HG03565 (cell line): ENCODE data around the gene UBQLN3.

Source experiments
- ATAC-seq: cut with Tn5 transposase; IDR thresholded peaks from one replicate; pipeline ENCODE4 v1.9.1; 2021; ENCODE audit warnings: mild to moderate bottlenecking, moderate library complexity; ENCODE audit not compliant: unreplicated experiment

UBQLN3 gene

GRCh38 chr11:5507177-5507932, 2.4 kb downstream of the UBQLN3 start:
- no peak for ATAC-seq

GRCh38 chr11:5505363-5506048, 4.3 kb downstream of the UBQLN3 start:
- no peak for ATAC-seq

- ATAC-seq, result no peak
These were observed 5.3 kb downstream of the UBQLN3 start for GRCh38 chr11:5504403-5504921.

GRCh38 chr11:5500393-5500801, 9.4 kb downstream of the UBQLN3 start:
- ATAC-seq, result no peak

GRCh38 chr11:5499671-5500070, 10.1 kb downstream of the UBQLN3 start:
- no peak for ATAC-seq

- ATAC-seq, result no peak
These were observed 20.0 kb downstream of the UBQLN3 start for GRCh38 chr11:5489576-5490357.

GRCh38 chr11:5488798-5489399, 20.9 kb downstream of the UBQLN3 start:
- no peak for ATAC-seq

- ATAC-seq, result no peak
These were observed 21.4 kb downstream of the UBQLN3 start, which contains the start of gene OR52D1 for GRCh38 chr11:5488385-5488784. OR52D1 (plus strand) TSS chr11:5488685; CDS start chr11:5488707, 22 bp downstream.

GRCh38 chr11:5486421-5486820, 23.3 kb downstream of the UBQLN3 start:
- ATAC-seq, result no peak

GRCh38 chr11:5486003-5486402, 23.8 kb downstream of the UBQLN3 start:
- no peak for ATAC-seq

GRCh38 chr11:5476186-5476819, 33.5 kb downstream of the UBQLN3 start:
- ATAC-seq, result peak; percentile 75

GRCh38 chr11:5473921-5474320, 35.8 kb downstream of the UBQLN3 start:
- ATAC-seq, result no peak

GRCh38 chr11:5467527-5467926, 42.2 kb downstream of the UBQLN3 start:
- ATAC-seq, result no peak

- no peak for ATAC-seq
These were observed 48.7 kb downstream of the UBQLN3 start for GRCh38 chr11:5460983-5461621.
